GM21737 (cell line): ENCODE results near the gene C10orf62.
"Not testable (repeated sequence)": the region's sequence is repeated elsewhere in the genome, so short reads cannot be mapped to it uniquely, and the experiment has no call there.

Experiments
- ATAC-seq: cut with Tn5 transposase; IDR thresholded peaks from one replicate; pipeline ENCODE4 v1.9.1; 2021; ENCODE audit warnings: mild to moderate bottlenecking, moderate library complexity; ENCODE audit not compliant: unreplicated experiment

The C10orf62 gene

GRCh38 chr10:97564776-97565175, 24.7 kb upstream of the C10orf62 start:
- ATAC-seq: no peak

- ATAC-seq: no peak
Observed at GRCh38 chr10:97566336-97566996, 23.1 kb upstream of the C10orf62 start.

- no peak for ATAC-seq
Observed at GRCh38 chr10:97567891-97568290, 21.6 kb upstream of the C10orf62 start.

- ATAC-seq: no peak
Observed at GRCh38 chr10:97570146-97570788, 19.3 kb upstream of the C10orf62 start.

- no peak for ATAC-seq
Observed at GRCh38 chr10:97570789-97571471, 18.6 kb upstream of the C10orf62 start.

GRCh38 chr10:97571622-97572021, 17.9 kb upstream of the C10orf62 start:
- no peak for ATAC-seq

- ATAC-seq: no peak
Observed at GRCh38 chr10:97572214-97572989, 17.1 kb upstream of the C10orf62 start, which contains the start of gene ANKRD2. Gene ANKRD2 (plus strand): TSS chr10:97572779. CDS start chr10:97572789, 10 bp downstream.

- ATAC-seq: no peak
Observed at GRCh38 chr10:97573021-97573420, 16.5 kb upstream of the C10orf62 start.

GRCh38 chr10:97573672-97574071, 15.8 kb upstream of the C10orf62 start:
- ATAC-seq: no peak

- no peak for ATAC-seq
Observed at GRCh38 chr10:97574374-97575126, 15.0 kb upstream of the C10orf62 start.

- no peak for ATAC-seq
Observed at GRCh38 chr10:97575127-97575668, 14.3 kb upstream of the C10orf62 start.

GRCh38 chr10:97576487-97576886, 13.0 kb upstream of the C10orf62 start:
- not testable (repeated sequence) for ATAC-seq

GRCh38 chr10:97577701-97578100, 11.8 kb upstream of the C10orf62 start:
- ATAC-seq: no peak

- ATAC-seq: no peak
Observed at GRCh38 chr10:97578171-97578844, 11.2 kb upstream of the C10orf62 start.

GRCh38 chr10:97580421-97581367, 8.8 kb upstream of the C10orf62 start:
- ATAC-seq: no peak

GRCh38 chr10:97582169-97582568, 7.4 kb upstream of the C10orf62 start:
- no peak for ATAC-seq

- ATAC-seq: no peak
Observed at GRCh38 chr10:97583476-97583875, 6.0 kb upstream of the C10orf62 start.

- ATAC-seq: no peak
Observed at GRCh38 chr10:97584060-97584797, 5.3 kb upstream of the C10orf62 start, which contains the start of gene HOGA1. Gene HOGA1 (plus strand): TSS chr10:97584389. CDS start chr10:97584704, 315 bp downstream.
